GM23338 (cell line): ENCODE data around the gene SERPINI1. TPM values are rescaled to one million over a fixed set of nuclear protein-coding genes. Genes with fewer than 3 reads are reported as not detected.

Source experiments
- ATAC-seq: fragments of 200-7000 bp; cut with Tn5 transposase; 3 replicates; pipeline ENCODE4 v1.9.1; 2020
- DNase-seq: peaks from one replicate; pipeline ENCODE4 v3.0.0-alpha.2; 2015; ENCODE audit warnings: low spot score
- H2AFZ ChIP-seq: fragments of 200-600 bp; sonication (generic); 2 replicates; pipeline ENCODE4 v1.8.0; 2016; ENCODE audit warnings: antibody characterized with exemption, mild to moderate bottlenecking, moderate library complexity
- H3F3A ChIP-seq: fragments of 200-600 bp; sonication (generic); replicated peaks from 2 replicates; pipeline ENCODE4 v1.8.0; 2017; ENCODE audit warnings: antibody characterized with exemption, mixed run types, low read depth
- H3K27ac ChIP-seq: fragments of 200-600 bp; sonication (generic); 2 replicates; pipeline ENCODE4 v1.6.1; 2016; ENCODE audit warnings: low read depth
- H3K27me3 ChIP-seq: fragments of 200-600 bp; sonication (generic); 2 replicates; pipeline ENCODE4 v1.8.0; 2016; ENCODE audit warnings: mild to moderate bottlenecking, mixed run types, moderate library complexity; ENCODE audit not compliant: insufficient read depth
- H3K36me3 ChIP-seq: fragments of 200-600 bp; sonication (generic); 2 replicates; pipeline ENCODE4 v1.8.0; 2016; ENCODE audit warnings: mild to moderate bottlenecking; ENCODE audit not compliant: insufficient read depth
- H3K4me1 ChIP-seq: fragments of 200-600 bp; sonication (generic); 2 replicates; pipeline ENCODE4 v1.8.0; 2016; ENCODE audit warnings: mild to moderate bottlenecking, moderate library complexity; ENCODE audit not compliant: insufficient read depth
- H3K4me2 ChIP-seq: fragments of 200-600 bp; sonication (generic); 2 replicates; pipeline ENCODE4 v1.7.1; 2017; ENCODE audit warnings: mixed run types
- H3K4me3 ChIP-seq: fragments of 200-600 bp; sonication (generic); 2 replicates; pipeline ENCODE4 v1.6.1; 2016; ENCODE audit warnings: mixed run types
- H3K79me2 ChIP-seq: fragments of 200-600 bp; sonication (generic); replicated peaks from 2 replicates; pipeline ENCODE4 v1.8.0; 2017; ENCODE audit warnings: mild to moderate bottlenecking; ENCODE audit not compliant: insufficient read depth
- H3K9me2 ChIP-seq: fragments of 200-600 bp; sonication (generic); 2 replicates; pipeline ENCODE4 v1.8.0; 2017; ENCODE audit not compliant: insufficient read depth
- H4K20me1 ChIP-seq: fragments of 200-600 bp; sonication (generic); replicated peaks from 2 replicates; pipeline ENCODE4 v1.8.0; 2017; ENCODE audit warnings: mild to moderate bottlenecking; ENCODE audit not compliant: insufficient read depth
- H3K27ac Mint-ChIP-seq: 2 replicates; pipeline ENCODE4 v1.8.0; 2020; ENCODE audit warnings: inconsistent platforms, mild to moderate bottlenecking, moderate library complexity, mixed read lengths
- H3K27me3 Mint-ChIP-seq: 3 replicates; pipeline ENCODE4 v1.8.0; 2022; ENCODE audit warnings: low read depth, mild to moderate bottlenecking, moderate library complexity, mixed read lengths, inconsistent platforms; ENCODE audit not compliant: insufficient read depth, poor library complexity
- H3K36me3 Mint-ChIP-seq: 3 replicates; pipeline ENCODE4 v1.8.0; 2021; ENCODE audit warnings: low read depth, mild to moderate bottlenecking, inconsistent platforms, moderate library complexity, mixed read lengths
- H3K4me1 Mint-ChIP-seq: 3 replicates; pipeline ENCODE4 v1.8.0; 2020; ENCODE audit warnings: mild to moderate bottlenecking, inconsistent platforms, mixed read lengths
- H3K4me3 Mint-ChIP-seq: 3 replicates; pipeline ENCODE4 v1.8.0; 2021; ENCODE audit warnings: moderate library complexity, mild to moderate bottlenecking, inconsistent platforms, mixed read lengths
- H3K9me3 Mint-ChIP-seq: 3 replicates; pipeline ENCODE4 v1.8.0; 2020; ENCODE audit warnings: moderate library complexity, mild to moderate bottlenecking, inconsistent platforms, mixed read lengths
- CREB1 ChIP-seq: fragments of 250-450 bp; sonication (Bioruptor Pico); IDR thresholded peaks from 2 replicates; pipeline ENCODE4 v1.5.0; 2020; ENCODE audit warnings: low read depth, mild to moderate bottlenecking, moderate library complexity
- EZH2phosphoT487 ChIP-seq: fragments of 200-600 bp; sonication (generic); IDR thresholded peaks from one replicate; pipeline ENCODE4 v1.8.1; 2018; ENCODE audit warnings: antibody characterized with exemption; ENCODE audit not compliant: unreplicated experiment
- JUNB ChIP-seq: IDR thresholded peaks from one replicate; pipeline ENCODE4 v1.6.1; 2016; ENCODE audit warnings: antibody characterized with exemption; ENCODE audit not compliant: unreplicated experiment
- NANOG ChIP-seq: IDR thresholded peaks from 2 replicates; pipeline ENCODE4 v1.6.1; 2016; ENCODE audit warnings: antibody characterized with exemption, borderline replicate concordance
- REST ChIP-seq: IDR thresholded peaks from one replicate; pipeline ENCODE4 v1.6.1; 2018; ENCODE audit warnings: antibody characterized with exemption; ENCODE audit not compliant: unreplicated experiment
- STAT1 ChIP-seq: IDR thresholded peaks from one replicate; pipeline ENCODE4 v1.6.1; 2016; ENCODE audit warnings: antibody characterized with exemption; ENCODE audit not compliant: unreplicated experiment
- ZNF114 ChIP-seq: fragments of 250-450 bp; sonication (Bioruptor Pico); IDR thresholded peaks from 2 replicates; pipeline ENCODE4 v1.5.0; 2020; ENCODE audit warnings: mild to moderate bottlenecking, moderate library complexity
- ZNF462 ChIP-seq: fragments of 250-450 bp; sonication (Bioruptor Pico); IDR thresholded peaks from 2 replicates; pipeline ENCODE4 v1.5.0; 2020; ENCODE audit warnings: mild to moderate bottlenecking, moderate library complexity
- polyA plus RNA-seq: library from polyadenylated mRNA; unstranded; fragments of >200 nt; fragmentation: Nextera tagmentation; extraction: Ambion mirVana; gene quantifications from 2 replicates; pipeline ENCODE4 v1.2.1, GENCODE V29; 2016
- total RNA-seq: library from RNA; depleted of rRNA; stranded (reverse); fragments of >200 nt; shearing (Covaris generic); gene quantifications from 2 replicates; pipeline ENCODE4 v1.2.3, GENCODE V29; 2014
- TF ChIP-seq, protein P1 (sequence below): IDR thresholded peaks from 2 replicates; pipeline ENCODE4 v1.6.1; 2016; ENCODE audit warnings: antibody characterized with exemption

Gene SERPINI1
- total and polyA plus RNA-seq, 2 experiments from 2014 or later, result 9.2 to 26.6 TPM

GRCh38 chr3:167866331-167866730 lies 130.8 kb downstream of the SERPINI1 start:
- DNase-seq (no peak), ATAC-seq (no peak)
- no peaks in the 10 kb centered on the region for H4K20me1 ChIP-seq
- no peak overlapping the region for H3K4me3 ChIP-seq
- H3K4me1 ChIP-seq, result peaks cover 3% of the 10 kb centered on the region; the same call in 1 of the 2 replicates
- H3K79me2 ChIP-seq, result no peaks in the 10 kb centered on the region
- Mint-ChIP-seq H3K27ac (no peak overlapping the region), H3K4me1 (no peaks in the 10 kb centered on the region; the same call in 2 of the 3 replicates), H3K36me3 (no peaks in the 10 kb centered on the region), H3K4me3 (no peak overlapping the region), H3K9me3 (no peaks in the 10 kb centered on the region), H3K27me3 (no peaks in the 10 kb centered on the region)
- no peak for TF ChIP-seq NANOG
- no peak for TF ChIP-seq STAT1
- no peak for TF ChIP-seq REST
- TF ChIP-seq EZH2phosphoT487, result no peak
- TF ChIP-seq CREB1, result no peak
- TF ChIP-seq ZNF462 (CRISPR knock-in tag), result no peak
- no peak for TF ChIP-seq ZNF114 (CRISPR knock-in tag)
- TF ChIP-seq JUNB, result no peak
- TF ChIP-seq, protein P1, sequence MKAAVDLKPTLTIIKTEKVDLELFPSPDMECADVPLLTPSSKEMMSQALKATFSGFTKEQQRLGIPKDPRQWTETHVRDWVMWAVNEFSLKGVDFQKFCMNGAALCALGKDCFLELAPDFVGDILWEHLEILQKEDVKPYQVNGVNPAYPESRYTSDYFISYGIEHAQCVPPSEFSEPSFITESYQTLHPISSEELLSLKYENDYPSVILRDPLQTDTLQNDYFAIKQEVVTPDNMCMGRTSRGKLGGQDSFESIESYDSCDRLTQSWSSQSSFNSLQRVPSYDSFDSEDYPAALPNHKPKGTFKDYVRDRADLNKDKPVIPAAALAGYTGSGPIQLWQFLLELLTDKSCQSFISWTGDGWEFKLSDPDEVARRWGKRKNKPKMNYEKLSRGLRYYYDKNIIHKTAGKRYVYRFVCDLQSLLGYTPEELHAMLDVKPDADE, result no peak
- no peaks in the 10 kb centered on the region for H3K36me3 ChIP-seq
- no peak overlapping the region for H3K27ac ChIP-seq
- H3K27me3 ChIP-seq, result no peaks in the 10 kb centered on the region
- no peaks in the 10 kb centered on the region for H3F3A ChIP-seq
- no peak overlapping the region for H3K4me2 ChIP-seq
- H3K9me2 ChIP-seq, result no peaks in the 10 kb centered on the region
- no peak overlapping the region for H2AFZ ChIP-seq
